ENCODE results near the gene TLE1.
A peak's percentile ranks its signal among the peaks of the same experiment; 100 is the strongest.

The TLE1 gene

GRCh38 chr9:81686614-81687520, 2.5 kb downstream of the TLE1 start:
- DNase-seq = peak; percentile 46

GRCh38 chr9:81685763-81686613, 3.4 kb downstream of the TLE1 start:
- no peak for DNase-seq

DNA sequence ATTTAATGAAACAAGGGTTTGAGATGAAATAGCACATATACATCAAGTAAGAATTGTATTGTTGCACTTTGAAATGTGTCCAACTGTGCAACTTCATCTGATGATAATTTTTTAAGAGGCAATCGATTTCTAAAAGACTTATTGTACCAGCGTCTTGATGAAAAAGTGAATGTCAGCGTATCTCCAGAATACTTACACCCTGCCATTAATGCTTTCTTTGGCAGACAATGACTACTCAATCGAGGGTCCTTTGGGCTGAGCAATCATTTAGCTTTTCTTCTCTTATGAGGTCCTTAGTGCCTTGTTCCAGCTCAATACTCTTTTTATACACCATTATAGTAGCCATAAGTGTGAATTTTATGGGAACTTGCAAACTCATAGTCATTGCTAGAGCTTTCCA, 4.7 kb downstream of the TLE1 start:
- DNase-seq = no peak

DNA sequence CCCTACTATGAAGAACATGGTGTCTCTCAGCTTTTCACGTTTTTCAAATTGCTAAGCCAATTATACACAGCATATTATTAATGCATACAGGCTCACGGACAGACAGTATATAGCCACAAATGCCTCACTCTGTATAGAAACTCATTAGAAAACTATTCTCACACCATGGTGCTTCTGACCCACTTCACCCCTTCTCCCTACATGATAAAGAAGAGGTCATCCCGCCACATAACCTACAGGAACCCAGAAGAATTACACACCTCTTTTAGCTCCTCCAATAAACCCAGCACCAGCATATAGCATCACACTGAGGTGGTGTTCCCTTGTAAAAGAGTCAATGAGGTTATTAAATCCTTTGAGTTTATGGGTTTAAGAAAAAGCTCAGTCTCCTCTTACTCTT, 5.6 kb downstream of the TLE1 start:
- DNase-seq = no peak

GRCh38 chr9:81683238-81683637, 6.1 kb downstream of the TLE1 start:
- DNase-seq = no peak

DNA sequence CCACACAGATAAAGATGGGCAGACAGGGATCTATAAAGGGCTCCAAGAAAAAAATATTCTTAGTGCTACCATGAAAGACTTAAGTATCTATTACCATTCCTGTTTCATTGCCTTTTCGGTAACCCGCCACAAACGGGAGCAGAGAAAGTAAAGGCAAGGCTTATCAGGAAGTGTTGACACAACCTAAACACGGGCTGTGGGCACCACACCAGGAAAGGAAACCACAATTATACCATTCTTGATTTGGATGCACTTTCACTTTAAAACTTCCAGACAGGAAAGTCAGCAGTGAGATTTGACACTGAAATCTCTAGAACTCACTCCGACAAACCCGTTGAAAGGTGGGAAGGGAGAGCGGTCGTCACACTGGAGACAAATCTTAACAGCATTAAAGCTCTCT, 6.5 kb downstream of the TLE1 start:
- DNase-seq = no peak

DNA sequence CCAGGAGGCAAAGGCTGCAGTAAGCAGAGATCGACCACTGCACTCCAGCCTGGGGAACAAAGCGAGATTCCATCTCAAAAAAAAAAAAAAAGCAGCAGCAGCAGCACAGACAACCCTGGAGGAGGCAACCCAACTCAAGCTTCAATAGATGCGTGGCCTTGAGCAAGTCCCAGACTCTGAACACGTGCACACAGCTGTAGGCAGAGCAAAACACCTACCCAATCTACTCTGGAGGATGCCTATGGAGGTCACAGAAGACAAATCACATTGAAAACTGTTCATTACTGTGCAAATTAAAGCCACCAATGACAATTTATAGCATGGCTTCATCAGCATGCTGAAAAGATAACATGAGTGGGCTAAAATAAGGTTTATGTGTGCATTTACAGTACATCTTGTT, 7.2 kb downstream of the TLE1 start:
- no peak for DNase-seq

DNA sequence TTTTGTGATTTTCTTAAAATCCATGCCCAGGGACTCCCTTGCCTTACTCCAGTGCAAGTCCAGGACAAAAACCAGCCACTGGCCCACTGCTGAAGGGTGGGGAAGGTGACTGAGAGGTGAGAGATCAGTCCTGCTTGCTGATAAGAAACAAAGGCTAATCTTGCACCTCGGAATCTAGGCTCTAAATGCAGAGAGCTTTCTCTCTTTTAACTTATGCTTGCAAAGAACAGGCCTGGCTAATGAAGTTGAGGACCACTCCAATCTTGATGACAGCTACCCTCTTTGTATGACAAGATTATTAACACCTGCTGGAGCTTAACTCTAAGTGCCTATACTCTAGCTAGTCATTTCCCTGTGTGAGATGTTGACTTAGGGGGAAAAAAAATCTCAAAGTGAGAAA, 8.8 kb downstream of the TLE1 start:
- no peak for DNase-seq

GRCh38 chr9:81680006-81680405, 9.3 kb downstream of the TLE1 start:
- no peak for DNase-seq

- DNase-seq = no peak
These were observed 11.3 kb downstream of the TLE1 start for GRCh38 chr9:81678088-81678487.

DNA sequence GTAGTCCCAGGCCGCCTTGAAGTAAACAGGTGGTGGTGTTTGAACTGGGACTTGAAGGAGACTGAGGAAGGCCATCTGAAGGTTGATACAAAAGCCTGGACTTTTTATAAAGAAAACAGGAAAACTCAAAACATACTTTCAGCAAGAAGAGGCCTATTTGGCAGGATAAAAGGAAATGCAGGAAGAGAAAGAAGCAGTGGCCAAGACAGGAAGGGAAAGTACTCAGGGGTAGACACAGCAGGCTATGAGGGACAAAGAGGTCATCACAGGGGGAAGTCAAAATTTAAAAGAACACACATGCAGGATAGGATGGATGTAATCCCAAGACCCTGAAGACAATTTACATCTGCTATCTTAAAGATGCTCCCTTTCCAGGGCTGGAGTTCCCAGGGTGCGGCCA, 13.0 kb downstream of the TLE1 start:
- no peak for DNase-seq

- no peak for DNase-seq
These were observed 16.0 kb downstream of the TLE1 start for GRCh38 chr9:81673310-81673709.

DNA sequence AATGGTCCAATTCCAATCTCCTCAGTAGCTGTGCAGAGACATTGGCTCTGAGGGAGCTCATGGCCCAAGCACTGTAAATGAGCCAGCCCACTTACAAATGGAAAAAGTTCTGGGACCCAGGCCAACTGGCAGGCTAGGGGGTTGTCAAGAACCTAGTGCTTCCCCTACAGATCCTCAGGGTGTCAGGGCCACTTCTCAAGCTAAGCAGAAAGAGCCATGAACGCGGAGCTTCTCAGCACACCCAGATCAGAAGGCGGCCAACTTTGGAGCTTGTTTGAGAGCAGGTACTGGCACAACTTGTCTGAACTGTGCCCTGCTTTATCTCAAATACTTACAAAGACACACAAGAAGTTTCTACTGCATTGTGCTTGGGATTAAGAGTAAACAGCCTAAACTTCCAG, 17.5 kb downstream of the TLE1 start:
- no peak for DNase-seq

GRCh38 chr9:81669866-81670265, 19.5 kb downstream of the TLE1 start:
- no peak for DNase-seq

GRCh38 chr9:81669041-81669651, 20.2 kb downstream of the TLE1 start:
- DNase-seq = no peak

DNA sequence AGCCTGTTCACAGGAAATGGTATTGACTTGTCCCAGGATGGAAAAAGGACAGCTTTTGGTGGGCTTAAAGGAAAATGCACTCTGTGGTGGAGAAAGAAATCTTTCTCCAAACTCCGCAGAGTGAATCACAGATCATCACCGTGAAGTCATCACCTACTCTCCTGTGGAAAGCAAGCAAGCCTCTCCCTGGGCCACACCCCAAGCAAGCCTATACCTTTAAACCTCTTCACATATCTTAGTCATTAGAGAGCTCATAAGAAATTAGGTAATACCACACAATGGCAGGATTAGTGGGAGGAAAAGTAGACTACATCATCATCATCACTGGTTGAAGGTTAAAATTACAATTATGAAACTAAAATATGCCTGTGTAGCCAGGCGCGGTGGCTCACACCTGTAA, 23.2 kb downstream of the TLE1 start:
- DNase-seq = no peak

GRCh38 chr9:81665322-81665871, 23.9 kb downstream of the TLE1 start:
- DNase-seq = no peak

GRCh38 chr9:81664638-81665222, 24.6 kb downstream of the TLE1 start:
- DNase-seq = no peak

DNA sequence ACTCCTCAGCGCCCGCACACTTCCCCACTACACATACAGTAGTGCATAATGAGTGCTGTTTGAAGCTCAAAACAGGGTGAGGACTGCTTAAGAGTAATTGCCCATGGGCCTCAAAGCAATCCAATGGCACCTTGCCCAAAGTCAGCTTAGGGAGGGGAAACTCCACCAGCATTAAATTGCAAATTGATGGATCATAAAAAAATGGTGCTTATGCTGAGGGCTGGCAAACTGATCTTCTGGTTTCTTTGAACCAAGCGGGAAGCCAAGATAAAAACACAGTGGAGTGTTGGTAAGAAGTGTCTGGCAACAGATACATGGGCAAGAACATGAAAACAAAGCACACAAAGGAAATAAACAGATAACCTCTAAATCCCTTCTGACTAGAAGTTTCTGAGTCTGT, 28.0 kb downstream of the TLE1 start:
- DNase-seq = no peak

DNA sequence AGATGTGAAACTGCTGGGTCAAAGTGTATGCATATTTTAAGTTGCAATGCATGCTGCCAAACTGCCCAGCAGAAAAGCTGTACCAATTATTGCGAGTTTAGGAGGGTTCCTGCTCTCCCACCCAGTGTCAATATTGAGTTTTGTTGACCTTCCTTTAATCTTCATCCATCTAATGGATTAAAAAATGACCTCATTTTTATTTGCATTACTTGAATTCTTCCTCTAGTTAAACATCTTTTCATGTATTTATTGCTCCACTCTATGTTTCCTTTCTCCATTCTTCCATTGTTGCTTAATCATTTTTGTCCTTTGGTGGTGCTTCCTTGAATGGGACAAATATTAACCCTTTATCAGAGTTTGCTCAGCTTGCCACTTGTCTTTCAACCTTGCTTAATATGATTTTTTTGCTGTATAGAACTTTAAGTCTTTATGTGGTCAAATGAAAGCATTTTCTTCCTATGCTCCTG, 32.4 kb downstream of the TLE1 start:
- DNase-seq = no peak

DNA sequence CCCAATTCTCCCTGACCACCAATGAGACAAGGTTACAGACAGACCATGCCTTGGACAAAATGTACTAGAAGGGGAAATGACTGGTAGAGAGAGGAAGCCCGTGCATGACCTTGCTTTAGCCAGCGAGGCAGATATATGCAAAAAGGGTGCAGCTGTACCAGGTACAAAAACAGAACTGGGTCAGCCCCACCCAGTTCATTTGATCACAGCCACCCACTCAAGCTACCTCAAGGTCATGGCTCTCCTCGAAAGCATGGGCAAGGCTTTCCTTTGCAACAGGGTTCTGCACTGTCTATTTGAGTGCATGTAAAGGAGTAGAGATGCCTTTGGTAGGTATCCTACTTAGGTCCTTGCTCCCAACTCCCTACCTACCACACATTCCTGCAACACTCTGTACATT, 33.3 kb downstream of the TLE1 start:
- DNase-seq = no peak

DNA sequence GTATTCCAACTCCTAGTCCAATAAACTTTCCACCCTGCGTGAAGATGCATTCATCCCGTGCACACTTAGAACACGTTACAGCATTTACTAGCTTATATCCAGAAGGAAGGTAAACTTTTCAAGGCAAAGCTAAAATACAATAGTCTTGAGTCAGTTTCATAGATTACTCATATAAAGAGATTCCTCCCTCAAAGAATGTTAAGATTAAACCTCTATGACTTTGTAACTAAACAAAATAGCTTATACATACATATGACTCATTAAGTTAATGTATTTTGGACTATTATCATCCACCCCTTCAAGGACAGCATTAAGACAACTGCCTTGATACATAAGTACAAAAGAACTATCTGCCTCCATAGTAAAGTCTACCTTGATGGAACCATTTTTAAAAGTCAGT, 36.1 kb downstream of the TLE1 start:
- no peak for DNase-seq

Data from CD4-positive, alpha-beta T cell treated with Interleukin-17A for 4 hours (primary cell).